Neural cell (in vitro differentiated cells): Measurements from ENCODE around the gene CPLANE1.

Experiments used
- EP300 ChIP-seq: fragments of 450-650 bp; conservative IDR thresholded peaks from 2 replicates; pipeline ENCODE4 v1.6.1; 2014; ENCODE audit warnings: antibody characterized with exemption, mild to moderate bottlenecking, moderate library complexity; ENCODE audit not compliant: poor library complexity, severe bottlenecking
- EZH2 ChIP-seq: fragments of 200-600, 300-800 bp; shearing (Covaris generic), sonication (generic); IDR thresholded peaks from 2 replicates; pipeline ENCODE4 v1.6.1; 2014; ENCODE audit warnings: antibody characterized with exemption, low read length, borderline replicate concordance, mild to moderate bottlenecking; ENCODE audit not compliant: insufficient read depth, poor library complexity, severe bottlenecking
- MXI1 ChIP-seq: fragments of 450-650 bp; conservative IDR thresholded peaks from 2 replicates; pipeline ENCODE4 v1.6.1; 2014; ENCODE audit warnings: antibody characterized with exemption, mild to moderate bottlenecking; ENCODE audit not compliant: poor library complexity, severe bottlenecking
- POLR2AphosphoS5 ChIP-seq: IDR thresholded peaks from 2 replicates; pipeline ENCODE4 v1.6.1; 2012
- RAD21 ChIP-seq: fragments of 450-650 bp; conservative IDR thresholded peaks from 2 replicates; pipeline ENCODE4 v1.6.1; 2014; ENCODE audit warnings: antibody characterized with exemption, mild to moderate bottlenecking, moderate library complexity
- REST ChIP-seq: IDR thresholded peaks from 2 replicates; pipeline ENCODE4 v1.6.1; 2012; ENCODE audit warnings: borderline replicate concordance
- SMC3 ChIP-seq: fragments of 450-650 bp; conservative IDR thresholded peaks from 2 replicates; pipeline ENCODE4 v1.6.1; 2014; ENCODE audit warnings: antibody characterized with exemption, mild to moderate bottlenecking, moderate library complexity; ENCODE audit not compliant: poor library complexity
- TAF1 ChIP-seq: IDR thresholded peaks from 2 replicates; pipeline ENCODE4 v1.6.1; 2012; ENCODE audit warnings: low read depth
- TF ChIP-seq, protein P1 (sequence below): fragments of 450-650 bp; IDR thresholded peaks from 2 replicates; pipeline ENCODE4 v1.5.1; 2014; ENCODE audit warnings: antibody characterized with exemption, mild to moderate bottlenecking, moderate library complexity; ENCODE audit not compliant: poor library complexity, severe bottlenecking

GRCh38 chr5:37110135-37110534, 139.0 kb downstream of the CPLANE1 start:
- TF ChIP-seq TAF1 (no peak), RAD21 (no peak), EZH2 (no peak), POLR2AphosphoS5 (no peak), REST (no peak), EP300 (no peak), MXI1 (no peak), SMC3 (no peak)
- TF ChIP-seq, protein P1, sequence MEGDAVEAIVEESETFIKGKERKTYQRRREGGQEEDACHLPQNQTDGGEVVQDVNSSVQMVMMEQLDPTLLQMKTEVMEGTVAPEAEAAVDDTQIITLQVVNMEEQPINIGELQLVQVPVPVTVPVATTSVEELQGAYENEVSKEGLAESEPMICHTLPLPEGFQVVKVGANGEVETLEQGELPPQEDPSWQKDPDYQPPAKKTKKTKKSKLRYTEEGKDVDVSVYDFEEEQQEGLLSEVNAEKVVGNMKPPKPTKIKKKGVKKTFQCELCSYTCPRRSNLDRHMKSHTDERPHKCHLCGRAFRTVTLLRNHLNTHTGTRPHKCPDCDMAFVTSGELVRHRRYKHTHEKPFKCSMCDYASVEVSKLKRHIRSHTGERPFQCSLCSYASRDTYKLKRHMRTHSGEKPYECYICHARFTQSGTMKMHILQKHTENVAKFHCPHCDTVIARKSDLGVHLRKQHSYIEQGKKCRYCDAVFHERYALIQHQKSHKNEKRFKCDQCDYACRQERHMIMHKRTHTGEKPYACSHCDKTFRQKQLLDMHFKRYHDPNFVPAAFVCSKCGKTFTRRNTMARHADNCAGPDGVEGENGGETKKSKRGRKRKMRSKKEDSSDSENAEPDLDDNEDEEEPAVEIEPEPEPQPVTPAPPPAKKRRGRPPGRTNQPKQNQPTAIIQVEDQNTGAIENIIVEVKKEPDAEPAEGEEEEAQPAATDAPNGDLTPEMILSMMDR: no peak
